Lower lobe of right lung (tissue), 2 donors: ENCODE results near the gene POU4F1. TPM values are rescaled to one million over a fixed set of nuclear protein-coding genes. Genes with fewer than 3 reads are reported as not detected.

Source experiments
- ATAC-seq, 2 donors: fragments of 200-7000 bp; cut with Tn5 transposase; one replicate each; pipeline ENCODE4 v1.9.1; 2020 to 2022; ENCODE audit warnings: mild to moderate bottlenecking in 2 of 2, moderate library complexity in 2 of 2
- DNase-seq: peaks from one replicate; pipeline ENCODE4 v3.0.0-alpha.2; 2020
- H3K27ac ChIP-seq: fragments of 200-600 bp; one replicate; pipeline ENCODE4 v1.8.0; 2022
- H3K27me3 ChIP-seq: fragments of 200-600 bp; one replicate; pipeline ENCODE4 v1.8.0; 2022; ENCODE audit warnings: low read depth
- H3K36me3 ChIP-seq: fragments of 200-600 bp; one replicate; pipeline ENCODE4 v1.8.0; 2022; ENCODE audit warnings: mild to moderate bottlenecking
- H3K4me1 ChIP-seq: fragments of 200-600 bp; one replicate; pipeline ENCODE4 v1.8.0; 2022
- H3K4me3 ChIP-seq: fragments of 200-600 bp; one replicate; pipeline ENCODE4 v1.8.0; 2022; ENCODE audit warnings: mild to moderate bottlenecking
- H3K9me3 ChIP-seq: fragments of 200-600 bp; one replicate; pipeline ENCODE4 v1.8.0; 2022
- intact Hi-C: fragments of 100-400 bp; cut with DNase I; formaldehyde crosslinking; loops from one replicate; pipeline ENCODE4 v1.11.0; 2022
- total RNA-seq: library from RNA; stranded (reverse); fragmentation: NEBNext Ultra II Directional; extraction: Animal tissue kit (Norgen Biotek cat#: 25700); gene quantifications from one replicate; pipeline ENCODE4 v1.2.1, GENCODE V29; 2021
- TF ChIP-seq, protein P1 (sequence below): fragments of 200-600 bp; IDR thresholded peaks from one replicate; pipeline ENCODE4 v1.8.0; 2022; ENCODE audit warnings: antibody characterized with exemption, mild to moderate bottlenecking
- donor health status: DM: no; HTN: yes; CAD: no; lungs with severe emphysema.

POU4F1 gene
- total RNA-seq, 1 donor from 2014 or later, result not detected

DNA sequence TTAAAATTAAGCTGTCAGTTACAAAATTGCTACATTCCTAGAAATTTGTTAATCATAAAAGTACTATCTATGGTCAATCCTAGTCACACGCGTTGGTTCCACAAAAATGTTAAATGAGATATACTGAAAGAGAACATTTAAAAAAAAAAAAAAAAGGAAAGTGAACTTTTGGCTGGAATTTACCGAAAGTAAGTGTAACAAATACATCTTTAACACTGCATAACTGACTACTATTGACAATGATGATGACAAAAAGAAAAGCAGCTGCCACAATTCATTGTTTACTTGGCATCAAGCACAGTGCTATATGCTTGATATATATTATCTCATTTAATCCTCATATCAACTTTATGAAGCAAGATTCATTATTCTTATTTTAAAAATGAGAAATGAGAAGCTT, 19.8 kb upstream of the POU4F1 start:
- TF ChIP-seq, protein P1, sequence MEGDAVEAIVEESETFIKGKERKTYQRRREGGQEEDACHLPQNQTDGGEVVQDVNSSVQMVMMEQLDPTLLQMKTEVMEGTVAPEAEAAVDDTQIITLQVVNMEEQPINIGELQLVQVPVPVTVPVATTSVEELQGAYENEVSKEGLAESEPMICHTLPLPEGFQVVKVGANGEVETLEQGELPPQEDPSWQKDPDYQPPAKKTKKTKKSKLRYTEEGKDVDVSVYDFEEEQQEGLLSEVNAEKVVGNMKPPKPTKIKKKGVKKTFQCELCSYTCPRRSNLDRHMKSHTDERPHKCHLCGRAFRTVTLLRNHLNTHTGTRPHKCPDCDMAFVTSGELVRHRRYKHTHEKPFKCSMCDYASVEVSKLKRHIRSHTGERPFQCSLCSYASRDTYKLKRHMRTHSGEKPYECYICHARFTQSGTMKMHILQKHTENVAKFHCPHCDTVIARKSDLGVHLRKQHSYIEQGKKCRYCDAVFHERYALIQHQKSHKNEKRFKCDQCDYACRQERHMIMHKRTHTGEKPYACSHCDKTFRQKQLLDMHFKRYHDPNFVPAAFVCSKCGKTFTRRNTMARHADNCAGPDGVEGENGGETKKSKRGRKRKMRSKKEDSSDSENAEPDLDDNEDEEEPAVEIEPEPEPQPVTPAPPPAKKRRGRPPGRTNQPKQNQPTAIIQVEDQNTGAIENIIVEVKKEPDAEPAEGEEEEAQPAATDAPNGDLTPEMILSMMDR, result no peak
- DNase-seq (no peak), ATAC-seq (no peak)
- Histone ChIP-seq H3K36me3 (peaks cover 16% of the 10 kb centered on the region), H3K9me3 (no peaks in the 10 kb centered on the region), H3K4me3 (no peak overlapping the region), H3K27ac (no peak overlapping the region), H3K4me1 (no peaks in the 10 kb centered on the region), H3K27me3 (no peaks in the 10 kb centered on the region)
- intact Hi-C loops, result no loop called here

DNA sequence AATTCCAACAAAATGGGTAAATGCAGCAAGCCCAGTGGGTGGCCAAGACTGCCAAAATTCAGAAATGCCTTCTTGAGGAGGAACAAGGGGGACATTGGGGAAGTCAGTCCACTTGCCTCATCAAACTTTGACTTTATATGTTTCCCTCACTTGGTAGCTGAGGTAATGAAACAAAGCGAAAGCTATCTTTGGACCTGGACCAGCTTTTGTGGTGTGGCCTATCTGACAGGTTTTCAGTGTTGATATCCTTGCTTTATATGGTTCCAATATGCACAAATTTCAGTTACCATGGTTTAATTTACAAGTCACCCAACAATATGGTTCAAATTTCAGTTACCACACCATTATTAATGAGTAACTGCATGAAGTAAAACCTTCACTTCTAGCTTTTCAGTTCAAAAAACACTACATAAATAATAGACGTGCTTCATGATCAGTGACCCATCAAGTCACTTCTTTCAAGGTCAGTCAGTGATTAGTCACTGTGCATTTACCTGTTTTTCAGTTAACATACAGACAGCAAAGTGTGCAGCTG, 17.7 kb upstream of the POU4F1 start:
- ATAC-seq, result no peak
- intact Hi-C loops, result no loop called here
- TF ChIP-seq, protein P1, result no peak

DNA sequence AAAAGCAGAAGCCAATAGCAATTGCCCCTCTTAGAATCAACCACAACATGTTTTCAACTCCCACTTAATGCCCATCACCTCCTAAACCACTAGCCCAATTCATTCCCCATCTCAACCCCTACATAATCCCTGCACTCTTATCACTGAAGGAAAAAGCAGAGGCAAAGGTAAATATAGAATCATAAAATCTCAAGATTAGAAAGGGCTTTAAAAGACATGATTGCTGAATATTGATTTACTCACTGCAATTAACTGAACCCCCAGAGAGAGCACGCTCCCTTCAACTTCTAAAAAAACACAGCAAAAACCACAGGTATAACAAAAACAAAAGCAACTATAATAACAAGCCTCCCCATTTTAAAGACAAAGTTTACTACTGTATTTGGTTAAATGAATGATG, 15.1 kb upstream of the POU4F1 start:
- H3K27me3 ChIP-seq, result no peaks in the 10 kb centered on the region
- no peak for DNase-seq
- intact Hi-C loops, result no loop called here
- H3K36me3 ChIP-seq, result peaks cover 23% of the 10 kb centered on the region
- TF ChIP-seq, protein P1, result no peak
- H3K9me3 ChIP-seq, result no peaks in the 10 kb centered on the region
- no peaks in the 10 kb centered on the region for H3K4me1 ChIP-seq
- ATAC-seq, result no peak
- no peak overlapping the region for H3K27ac ChIP-seq
- no peak overlapping the region for H3K4me3 ChIP-seq

More for the DNA sequence above, 17.7 kb upstream of the POU4F1 start:
- H3K27ac ChIP-seq, result no peak overlapping the region
- H3K9me3 ChIP-seq, result no peaks in the 10 kb centered on the region
- peaks cover 21% of the 10 kb centered on the region for H3K36me3 ChIP-seq
- H3K4me3 ChIP-seq, result no peak overlapping the region
- no peaks in the 10 kb centered on the region for H3K4me1 ChIP-seq
- DNase-seq, result no peak
- H3K27me3 ChIP-seq, result no peaks in the 10 kb centered on the region

DNA sequence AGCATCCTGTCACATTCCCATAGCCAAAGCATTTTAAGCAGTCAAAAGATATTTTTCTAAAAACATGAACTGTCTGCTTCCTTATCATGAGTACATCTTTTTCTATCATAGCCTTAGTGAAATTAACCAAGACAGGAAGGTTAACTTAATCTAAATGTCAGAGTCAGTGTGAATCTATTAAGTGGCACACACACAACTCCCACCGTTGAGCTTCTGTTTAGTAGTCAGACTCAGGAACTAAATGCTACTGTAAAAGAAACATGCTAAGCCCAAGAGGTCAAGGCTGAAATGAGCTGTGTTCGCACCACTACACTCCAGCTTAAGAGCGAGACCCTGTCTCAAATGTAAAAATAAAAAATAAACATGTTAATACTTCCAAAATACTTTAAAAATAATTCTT, 7.7 kb upstream of the POU4F1 start:
- peaks cover 24% of the 10 kb centered on the region for H3K4me1 ChIP-seq
- TF ChIP-seq, protein P1, result no peak
- DNase-seq (no peak), ATAC-seq (no peak)
- peaks cover 44% of the 10 kb centered on the region for H3K27me3 ChIP-seq
- no peak overlapping the region for H3K27ac ChIP-seq
- no peak overlapping the region for H3K4me3 ChIP-seq
- intact Hi-C loops, result no loop called here
- no peaks in the 10 kb centered on the region for H3K9me3 ChIP-seq
- H3K36me3 ChIP-seq, result peaks cover 9% of the 10 kb centered on the region

DNA sequence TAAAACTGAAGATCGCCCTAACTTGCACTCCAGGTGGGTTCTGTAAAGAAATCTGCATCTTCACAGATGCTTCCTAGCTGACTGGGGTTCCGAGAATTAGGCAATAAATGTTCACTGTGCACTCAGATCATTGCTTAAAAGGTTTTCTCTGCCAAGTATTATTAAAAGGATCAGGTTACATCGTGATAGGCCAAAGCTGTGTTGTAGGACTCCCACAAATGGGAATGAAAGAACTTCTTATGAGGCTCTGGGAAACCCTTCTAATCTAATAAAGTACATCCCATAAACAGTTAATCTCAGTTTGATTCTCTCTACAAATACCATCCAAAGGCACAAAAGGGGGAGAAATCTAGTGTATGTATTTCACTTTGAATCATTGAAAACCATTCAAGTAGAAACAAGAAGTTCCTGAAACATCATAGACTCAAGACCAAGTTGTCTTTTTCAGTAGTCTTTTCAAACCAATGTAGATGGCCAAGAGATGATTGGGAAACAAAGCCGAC, 7.1 kb upstream of the POU4F1 start:
- TF ChIP-seq, protein P1, result no peak
- no peak for ATAC-seq

More for the DNA sequence above, 7.1 kb upstream of the POU4F1 start:
- H3K36me3 ChIP-seq, result peaks cover 3% of the 10 kb centered on the region
- intact Hi-C loops, result no loop called here
- H3K27me3 ChIP-seq, result peaks cover 50% of the 10 kb centered on the region
- H3K4me1 ChIP-seq, result peaks cover 24% of the 10 kb centered on the region
- no peak overlapping the region for H3K4me3 ChIP-seq
- DNase-seq, result no peak
- H3K9me3 ChIP-seq, result no peaks in the 10 kb centered on the region
- no peak overlapping the region for H3K27ac ChIP-seq
